Rectal smooth muscle tissue (tissue), 1 donor: ENCODE results near the gene PROM2.

Experiments used
- H3K27ac ChIP-seq: one replicate; pipeline ENCODE4 v1.7.0; 2013; ENCODE audit warnings: low read depth, low read length, inconsistent platforms
- H3K27me3 ChIP-seq: one replicate; pipeline ENCODE4 v1.7.0; 2013; ENCODE audit warnings: low read length; ENCODE audit not compliant: control insufficient read depth, insufficient read depth
- H3K36me3 ChIP-seq: one replicate; pipeline ENCODE4 v1.7.0; 2013; ENCODE audit warnings: low read length; ENCODE audit not compliant: control insufficient read depth, insufficient read depth
- H3K4me1 ChIP-seq: one replicate; pipeline ENCODE4 v1.7.0; 2013; ENCODE audit warnings: low read length; ENCODE audit not compliant: control insufficient read depth, insufficient read depth
- H3K4me3 ChIP-seq: one replicate; pipeline ENCODE4 v1.7.0; 2013; ENCODE audit warnings: low read length
- H3K9ac ChIP-seq: one replicate; pipeline ENCODE4 v1.7.0; 2013; ENCODE audit warnings: low read length

Gene PROM2

DNA sequence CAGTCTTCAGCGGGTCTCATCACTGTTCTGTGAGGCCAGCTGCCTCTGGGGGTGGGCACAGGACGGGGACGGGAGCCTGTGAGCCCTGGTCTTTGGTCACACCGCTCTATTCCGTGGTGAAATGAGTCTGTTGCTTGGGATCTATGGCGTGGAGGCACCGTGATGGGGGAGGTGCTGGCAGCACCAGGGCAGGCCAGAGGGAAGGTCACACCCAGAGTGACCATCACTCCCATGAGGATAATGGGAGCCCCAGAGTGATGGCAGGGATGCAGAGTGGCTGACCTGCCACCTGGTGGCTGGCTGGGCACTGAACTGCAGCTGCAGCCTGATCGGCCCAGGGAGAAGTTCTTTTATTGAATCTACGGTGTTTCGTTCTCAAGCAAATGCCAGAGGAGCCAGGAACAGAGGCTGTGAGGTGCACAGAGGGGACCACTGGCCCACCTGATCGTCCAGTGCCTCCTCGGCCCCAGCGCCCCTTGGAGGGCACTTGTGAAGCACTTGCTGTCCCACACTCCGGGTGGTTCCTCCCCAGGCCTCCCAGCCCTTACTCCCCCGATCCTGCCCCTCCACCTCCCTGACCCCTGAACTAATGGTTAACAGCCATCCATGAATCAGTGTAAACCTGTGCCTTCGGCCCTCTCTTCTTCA lies 40.8 kb downstream of the PROM2 start:
- Histone ChIP-seq H3K27ac (no peak overlapping the region), H3K36me3 (no peaks in the 10 kb centered on the region), H3K9ac (no peak overlapping the region), H3K4me1 (no peaks in the 10 kb centered on the region), H3K4me3 (no peak overlapping the region), H3K27me3 (no peaks in the 10 kb centered on the region)

DNA sequence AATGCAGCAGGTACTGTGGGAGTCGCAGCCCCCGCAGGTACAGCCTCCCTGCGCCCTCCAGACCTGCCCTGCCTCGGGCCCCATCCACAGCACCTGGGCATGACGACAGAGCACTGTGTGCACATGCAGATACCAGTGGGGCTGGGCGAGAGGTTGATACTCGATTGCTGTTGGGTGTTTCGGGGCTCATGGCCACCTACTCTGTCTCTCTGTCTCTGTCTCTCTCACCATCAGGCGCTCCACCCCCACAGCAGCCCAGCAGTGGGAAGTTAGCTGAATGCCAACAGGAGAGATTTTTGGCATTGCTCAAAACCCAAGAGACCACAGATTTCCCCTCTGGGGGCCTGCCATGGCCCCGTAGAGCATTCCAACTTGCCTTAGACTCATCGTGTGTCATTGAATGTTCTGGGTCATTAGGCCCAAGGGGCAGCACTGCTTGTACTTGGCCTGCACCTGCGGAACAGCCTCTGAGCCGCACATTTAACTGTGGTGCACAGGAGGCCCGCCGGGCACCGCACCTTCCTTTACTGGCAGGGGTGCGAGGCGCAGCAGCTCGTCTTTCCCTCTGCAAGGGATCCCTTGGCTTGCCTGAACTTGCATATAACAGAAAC lies 41.7 kb downstream of the PROM2 start:
- no peaks in the 10 kb centered on the region for H3K27me3 ChIP-seq

DNA sequence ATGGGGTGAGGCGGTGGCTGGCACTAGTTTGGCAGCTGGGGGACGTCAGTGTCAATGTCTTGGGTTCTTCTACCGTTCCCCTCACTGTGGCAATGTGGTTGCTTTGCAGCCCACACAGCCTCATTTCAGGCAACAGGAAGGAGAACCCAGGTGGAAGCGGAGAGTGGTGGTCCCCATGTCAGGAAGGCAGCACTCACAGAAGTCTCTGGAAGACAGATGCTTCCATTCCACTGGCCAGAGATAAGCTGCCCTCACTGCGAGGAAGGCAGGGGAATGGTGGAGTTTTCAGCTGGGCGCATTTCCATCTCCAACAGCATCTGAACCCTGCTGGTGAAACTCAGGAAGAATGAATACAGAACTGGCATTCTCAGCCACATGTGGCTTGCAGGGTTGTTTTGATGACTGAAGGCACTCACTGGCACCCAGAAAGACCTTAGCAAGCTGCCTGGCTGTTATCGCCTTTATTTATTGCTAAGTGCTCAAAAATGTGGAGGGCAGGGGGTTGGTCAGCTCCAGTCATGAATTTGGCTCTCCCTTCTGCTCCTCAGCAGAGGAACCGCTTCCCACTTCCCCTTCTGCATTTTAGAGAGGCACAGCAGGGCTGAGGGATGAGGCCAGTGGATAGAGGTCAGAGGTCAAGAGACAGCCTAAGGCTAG lies 42.3 kb downstream of the PROM2 start:
- no peak overlapping the region for H3K4me3 ChIP-seq
- H3K4me1 ChIP-seq = no peaks in the 10 kb centered on the region
- no peak overlapping the region for H3K9ac ChIP-seq
- no peaks in the 10 kb centered on the region for H3K36me3 ChIP-seq
- no peak overlapping the region for H3K27ac ChIP-seq
- no peaks in the 10 kb centered on the region for H3K27me3 ChIP-seq

More for the DNA sequence above, 41.7 kb downstream of the PROM2 start:
- H3K9ac ChIP-seq = no peak overlapping the region
- H3K4me1 ChIP-seq = no peaks in the 10 kb centered on the region
- no peaks in the 10 kb centered on the region for H3K36me3 ChIP-seq
- H3K27ac ChIP-seq = no peak overlapping the region
- H3K4me3 ChIP-seq = no peak overlapping the region

DNA sequence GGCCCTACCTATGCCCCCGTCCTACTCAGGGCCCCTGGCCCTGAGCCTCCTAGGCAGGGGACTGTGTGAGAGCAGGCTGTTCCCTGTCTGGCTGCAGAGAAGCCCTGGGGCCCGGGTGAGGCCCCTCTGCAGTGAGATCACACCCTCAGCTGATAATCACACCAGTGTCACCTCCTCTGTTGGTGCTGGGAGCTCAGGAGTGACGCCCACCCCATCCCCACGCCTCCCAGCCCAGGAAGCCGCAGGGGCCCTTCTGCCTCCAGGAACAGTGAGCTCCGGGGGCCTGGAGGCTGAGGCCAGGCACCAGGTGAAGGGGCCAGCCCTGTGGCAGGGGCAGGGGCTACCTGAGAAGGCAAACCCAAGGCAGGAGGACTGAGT lies 42.9 kb downstream of the PROM2 start:
- H3K36me3 ChIP-seq = no peaks in the 10 kb centered on the region
- H3K9ac ChIP-seq = no peak overlapping the region
- no peaks in the 10 kb centered on the region for H3K27me3 ChIP-seq
- no peaks in the 10 kb centered on the region for H3K4me1 ChIP-seq
- H3K4me3 ChIP-seq = no peak overlapping the region
- no peak overlapping the region for H3K27ac ChIP-seq

DNA sequence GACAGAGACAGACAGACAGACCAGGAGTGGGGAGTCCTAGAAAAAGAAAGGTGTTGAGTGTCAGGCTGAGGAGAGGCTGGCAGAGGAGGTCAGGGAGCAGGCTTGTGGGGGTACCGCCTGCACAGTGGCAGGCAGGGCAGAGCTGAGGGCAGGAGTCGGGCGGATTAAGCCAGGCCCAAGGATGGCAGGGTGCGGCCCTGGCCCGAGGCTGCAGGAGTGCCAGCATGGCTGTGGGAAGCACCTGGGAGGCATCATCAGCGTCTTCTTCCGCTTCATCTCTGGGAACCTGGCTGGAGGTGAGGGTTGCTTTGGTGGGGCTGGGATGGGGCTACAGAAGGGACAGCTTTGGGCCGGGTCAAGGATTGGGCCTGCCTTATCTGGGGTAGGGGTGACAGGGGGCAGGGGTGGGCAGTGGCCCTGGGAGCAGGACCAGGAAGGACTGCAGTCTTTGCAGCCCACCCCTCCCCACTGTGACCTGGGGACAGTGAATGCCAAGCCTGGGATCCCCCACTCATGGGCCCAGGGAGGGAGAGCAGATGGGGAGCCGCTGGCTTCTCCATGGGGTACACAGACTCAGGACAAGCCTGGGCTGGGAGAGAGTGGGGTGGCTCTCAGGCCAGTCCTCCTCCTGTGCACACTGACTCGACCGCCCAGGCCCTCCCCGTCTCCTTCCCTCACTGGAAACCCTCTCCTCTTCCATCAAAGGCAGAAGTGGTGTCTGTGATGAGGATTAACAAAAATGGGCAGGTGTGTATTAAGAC lies 43.6 kb downstream of the PROM2 start:
- no peaks in the 10 kb centered on the region for H3K4me1 ChIP-seq
- H3K27ac ChIP-seq = no peak overlapping the region
- no peaks in the 10 kb centered on the region for H3K27me3 ChIP-seq
- H3K4me3 ChIP-seq = no peak overlapping the region
- no peak overlapping the region for H3K9ac ChIP-seq
- H3K36me3 ChIP-seq = no peaks in the 10 kb centered on the region

DNA sequence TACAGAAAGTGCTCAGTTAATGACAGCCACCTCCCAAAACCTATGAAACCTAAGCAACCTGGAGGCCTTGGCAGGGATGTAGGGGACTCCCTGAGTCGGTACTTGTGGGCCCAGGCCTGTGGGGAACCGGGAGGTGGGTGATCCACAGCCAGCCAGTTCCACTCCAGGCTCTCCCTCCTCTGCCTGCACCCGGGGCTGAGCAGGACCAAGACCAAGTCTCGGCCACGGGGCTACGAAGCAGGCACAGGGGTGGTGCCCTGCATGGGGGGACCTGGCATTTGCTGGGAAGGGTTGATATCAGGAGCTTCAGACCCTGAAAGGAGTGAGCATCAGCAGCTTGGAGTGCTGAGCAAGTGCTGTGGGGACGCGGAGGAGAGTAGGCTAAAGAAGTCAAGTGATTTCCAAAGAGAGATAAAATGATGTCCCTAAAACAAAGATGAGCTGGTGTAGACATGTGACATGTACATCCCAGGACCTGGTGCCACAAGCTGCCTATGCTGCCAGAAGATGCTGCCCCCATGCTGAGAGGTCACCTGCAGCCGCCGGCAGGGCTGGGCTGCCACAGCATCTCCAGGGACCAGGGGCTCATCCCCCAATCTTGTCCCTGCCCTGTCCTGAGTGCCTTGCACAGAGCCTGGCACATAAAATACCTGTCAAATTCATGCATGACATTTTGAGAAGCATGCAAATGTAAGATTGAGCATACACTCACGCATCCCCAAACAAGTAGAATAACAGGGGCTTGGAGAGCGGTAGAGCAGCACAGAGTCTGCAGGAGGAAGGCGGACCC lies 44.4 kb downstream of the PROM2 start:
- Histone ChIP-seq H3K4me1 (no peaks in the 10 kb centered on the region), H3K27me3 (no peaks in the 10 kb centered on the region)

DNA sequence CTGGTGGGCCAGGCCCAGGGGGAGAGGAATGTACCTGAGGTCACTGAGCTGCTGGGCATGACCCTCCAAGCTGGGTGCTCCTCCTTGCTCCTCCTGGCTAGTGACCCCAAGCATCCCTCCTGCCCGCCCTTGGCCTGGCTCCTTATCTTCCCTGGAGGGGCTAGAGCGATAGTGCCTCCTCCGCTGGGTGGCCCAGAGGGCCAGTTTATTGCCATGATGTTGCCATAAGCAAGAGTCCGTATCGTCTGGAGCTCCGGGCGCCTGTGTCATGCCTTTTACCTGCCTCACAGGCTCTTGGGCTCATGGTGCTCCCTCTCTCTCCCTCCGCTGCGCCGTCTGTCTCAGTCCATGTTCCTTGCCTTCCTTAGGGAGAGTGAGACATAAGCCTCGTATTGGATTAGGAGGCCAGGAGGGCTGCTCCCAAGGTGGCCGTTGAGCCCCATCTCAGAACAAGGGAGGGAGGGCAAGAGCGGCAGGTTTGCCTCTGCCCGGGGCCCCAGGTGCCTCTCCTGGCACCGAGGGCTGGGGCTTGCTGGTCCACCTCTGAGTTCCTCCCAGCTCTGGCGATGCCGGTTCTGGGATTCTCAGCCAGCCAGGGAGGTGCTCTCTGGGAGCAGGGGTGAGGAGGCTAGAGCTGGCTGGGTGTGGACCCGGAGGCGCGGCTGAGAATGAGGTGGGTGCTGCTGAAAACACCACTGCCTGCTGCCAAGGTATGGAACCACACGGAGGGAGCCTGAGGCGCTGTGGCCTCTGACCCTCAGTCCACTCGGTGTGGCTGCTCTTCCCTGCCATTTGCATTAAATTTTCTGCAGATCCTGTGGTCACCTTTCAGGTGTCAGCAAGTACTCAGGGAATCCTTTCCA lies 45.5 kb downstream of the PROM2 start:
- Histone ChIP-seq H3K9ac (no peak overlapping the region), H3K36me3 (no peaks in the 10 kb centered on the region), H3K27me3 (no peaks in the 10 kb centered on the region), H3K4me1 (no peaks in the 10 kb centered on the region), H3K27ac (no peak overlapping the region), H3K4me3 (no peak overlapping the region)

More for the DNA sequence above, 44.4 kb downstream of the PROM2 start:
- H3K36me3 ChIP-seq = no peaks in the 10 kb centered on the region
- H3K4me3 ChIP-seq = no peak overlapping the region
- H3K9ac ChIP-seq = no peak overlapping the region
- H3K27ac ChIP-seq = no peak overlapping the region

DNA sequence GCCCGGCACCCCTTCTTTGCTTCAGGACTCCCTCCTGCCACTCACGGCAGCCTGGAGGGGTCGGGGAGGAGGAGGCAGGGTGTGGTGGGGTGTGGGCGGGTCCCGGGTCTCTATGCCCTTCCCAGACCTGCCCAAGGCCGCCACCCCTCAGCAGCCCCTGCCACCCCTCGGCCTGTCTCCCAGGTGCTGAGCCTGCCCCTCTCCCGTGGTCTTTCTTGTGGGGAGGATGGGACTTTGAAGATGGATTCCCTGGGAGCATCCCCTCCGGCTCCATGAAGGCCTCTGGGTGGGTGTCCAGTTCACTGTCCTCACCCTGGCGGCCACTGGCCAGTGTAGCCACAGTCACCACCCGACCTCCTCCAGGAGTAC lies 46.1 kb downstream of the PROM2 start:
- H3K36me3 ChIP-seq = no peaks in the 10 kb centered on the region
- H3K27ac ChIP-seq = no peak overlapping the region
- H3K27me3 ChIP-seq = no peaks in the 10 kb centered on the region
- H3K9ac ChIP-seq = no peak overlapping the region
- H3K4me1 ChIP-seq = no peaks in the 10 kb centered on the region
- no peak overlapping the region for H3K4me3 ChIP-seq

DNA sequence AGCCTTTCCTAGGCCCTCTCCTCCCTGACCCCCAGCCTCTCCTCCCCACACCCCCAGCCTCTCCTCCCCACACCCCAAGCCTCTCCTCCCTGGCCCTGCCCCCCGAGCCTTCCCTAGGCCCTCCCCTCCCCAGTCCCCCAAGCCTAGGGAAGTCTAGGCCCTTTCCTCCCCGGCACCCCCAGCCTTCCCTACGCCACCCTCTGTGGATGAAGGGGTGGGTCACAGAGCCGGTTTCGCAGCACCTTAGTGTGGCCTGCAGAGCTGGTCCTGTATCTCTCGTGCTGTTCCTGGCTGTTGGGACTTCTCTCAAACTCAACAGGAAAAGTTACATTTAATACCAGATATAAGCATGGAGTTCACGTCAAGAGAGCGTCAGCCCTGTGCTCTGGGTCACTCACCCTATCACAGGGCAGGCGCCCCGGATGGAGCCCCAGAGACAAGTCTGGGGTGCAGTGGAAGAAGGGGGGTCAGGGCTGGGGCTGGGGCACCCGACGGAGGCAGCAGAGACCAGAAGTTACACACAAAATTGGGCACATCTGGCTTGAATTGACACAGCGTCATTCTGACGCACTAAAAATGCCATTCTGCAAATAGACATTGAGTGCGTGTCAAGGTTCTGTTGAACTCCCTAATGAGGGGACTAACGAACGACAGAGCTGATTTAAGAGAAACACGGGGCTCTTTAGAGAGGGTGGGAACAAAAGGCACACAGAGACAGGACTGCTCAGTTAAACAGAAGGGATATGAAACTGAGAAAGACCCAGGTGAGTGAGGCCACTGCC lies 46.9 kb downstream of the PROM2 start:
- Histone ChIP-seq H3K27me3 (no peaks in the 10 kb centered on the region), H3K27ac (no peak overlapping the region), H3K9ac (no peak overlapping the region), H3K4me1 (no peaks in the 10 kb centered on the region), H3K4me3 (no peak overlapping the region), H3K36me3 (no peaks in the 10 kb centered on the region)

DNA sequence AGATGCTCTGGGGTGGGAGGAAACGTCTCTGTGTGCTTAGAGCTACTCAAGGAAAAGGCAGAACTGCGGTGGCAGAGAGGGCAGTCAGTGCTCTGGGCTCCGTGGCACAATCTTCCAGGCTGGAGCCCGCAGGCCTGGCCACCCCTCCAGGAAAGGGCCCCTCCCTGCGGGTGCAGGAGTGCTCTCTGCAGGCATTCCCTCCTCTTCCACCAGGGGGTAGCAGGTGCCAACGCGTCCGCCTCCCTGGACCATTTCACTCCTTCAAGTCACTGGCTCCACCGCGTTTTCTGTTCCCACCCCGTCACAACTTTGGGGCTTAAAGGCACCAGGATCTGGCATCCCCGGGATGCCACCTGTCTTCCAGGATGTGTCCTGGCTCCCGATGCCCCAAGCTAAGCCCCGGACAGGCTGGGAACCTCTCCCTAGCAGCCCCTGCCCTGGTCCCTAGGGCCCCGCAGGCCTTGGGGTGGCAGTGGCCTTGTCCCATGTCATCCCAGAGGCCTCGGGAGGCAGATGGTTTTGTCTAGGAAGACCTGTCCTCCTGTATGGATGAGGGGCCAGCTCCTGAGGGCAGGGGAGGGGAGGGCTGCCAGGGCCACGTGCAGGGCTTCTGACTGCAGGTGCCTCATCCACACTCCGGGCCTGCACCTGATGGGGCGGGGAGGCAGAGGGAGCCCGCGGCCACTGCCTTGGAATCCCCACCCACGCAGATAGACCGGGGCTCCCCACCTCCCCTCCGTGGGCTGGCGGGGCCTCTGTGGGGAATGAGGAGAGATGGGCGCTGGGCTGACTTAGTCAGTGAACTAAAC lies 49.3 kb downstream of the PROM2 start:
- no peaks in the 10 kb centered on the region for H3K27me3 ChIP-seq
- no peak overlapping the region for H3K4me3 ChIP-seq
- no peaks in the 10 kb centered on the region for H3K4me1 ChIP-seq
- no peak overlapping the region for H3K27ac ChIP-seq
- no peak overlapping the region for H3K9ac ChIP-seq
- no peaks in the 10 kb centered on the region for H3K36me3 ChIP-seq
